Activated naive CD8-positive, alpha-beta T cell treated with anti-CD3 and anti-CD28 coated beads for 36 hours (primary cell): Measurements from ENCODE around the gene PHACTR3. TPM values are rescaled to one million over a fixed set of nuclear protein-coding genes. Genes with fewer than 3 reads are reported as not detected.

ENCODE experiments used
- DNase-seq: peaks from one replicate; pipeline ENCODE4 v3.0.0; 2021
- H3K27ac Mint-ChIP-seq: one replicate; pipeline ENCODE4 v1.8.0; 2022; ENCODE audit warnings: mild to moderate bottlenecking, moderate library complexity, mixed read lengths
- H3K27me3 Mint-ChIP-seq: one replicate; pipeline ENCODE4 v1.8.0; 2022; ENCODE audit warnings: mild to moderate bottlenecking, mixed read lengths
- H3K36me3 Mint-ChIP-seq: one replicate; pipeline ENCODE4 v1.8.0; 2021; ENCODE audit warnings: mild to moderate bottlenecking, mixed read lengths
- H3K4me1 Mint-ChIP-seq: one replicate; pipeline ENCODE4 v1.8.0; 2021; ENCODE audit warnings: mixed read lengths
- H3K4me3 Mint-ChIP-seq: one replicate; pipeline ENCODE4 v1.8.0; 2022; ENCODE audit warnings: mild to moderate bottlenecking, moderate library complexity, mixed read lengths
- H3K9me3 Mint-ChIP-seq: one replicate; pipeline ENCODE4 v1.8.0; 2022; ENCODE audit warnings: mixed read lengths
- total RNA-seq, 2 experiments: library from RNA; stranded (reverse); gene quantifications; one replicate each; pipeline ENCODE4 v1.2.3, GENCODE V29; 2021

Gene PHACTR3
- total RNA-seq, 2 experiments from 2014 or later = not detected

DNA sequence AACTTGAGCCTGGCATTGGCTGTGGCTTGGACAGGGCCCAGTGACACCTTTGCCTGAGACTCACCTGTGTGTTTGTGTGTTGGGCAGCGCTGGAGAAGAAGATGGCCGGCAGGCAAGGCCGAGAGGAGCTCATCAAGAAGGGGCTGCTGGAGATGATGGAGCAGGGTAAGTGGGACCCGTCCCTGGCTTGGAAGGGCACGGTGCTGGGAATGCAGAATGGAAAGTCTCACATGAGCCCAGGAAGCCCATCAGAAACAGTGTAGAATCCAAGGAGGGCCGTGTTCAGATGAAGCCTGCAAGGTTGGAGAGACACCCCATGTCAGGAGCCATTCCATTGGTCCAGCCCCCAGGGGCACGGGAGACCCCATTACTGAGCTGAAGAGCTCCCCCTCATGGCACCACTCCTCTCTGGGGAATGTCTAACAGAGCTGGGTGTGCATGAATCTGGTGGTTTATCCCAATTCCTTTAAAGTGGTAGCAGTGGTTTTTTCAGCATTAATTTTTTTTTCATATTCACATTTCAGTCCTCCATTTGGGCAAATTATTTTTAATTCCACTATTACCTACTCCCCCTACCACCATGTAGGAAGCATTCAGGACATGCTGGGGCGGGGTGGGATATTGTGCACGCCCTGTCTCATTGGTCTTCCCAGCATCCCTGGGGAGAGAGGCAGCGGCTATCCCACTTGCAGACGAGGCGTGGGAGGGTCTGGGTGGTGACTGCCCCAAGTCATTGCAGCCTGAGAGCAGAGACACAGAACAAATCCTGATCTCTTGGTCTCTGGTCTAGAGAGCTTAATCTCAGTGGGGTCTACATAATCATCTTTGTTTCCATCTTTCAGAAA is 143.6 kb downstream of the PHACTR3 start:
- no peak for DNase-seq
- Mint-ChIP-seq H3K4me3 (no peak overlapping the region), H3K27me3 (peaks cover 11% of the 10 kb centered on the region), H3K9me3 (no peaks in the 10 kb centered on the region), H3K4me1 (no peaks in the 10 kb centered on the region), H3K27ac (no peak overlapping the region), H3K36me3 (no peaks in the 10 kb centered on the region)

DNA sequence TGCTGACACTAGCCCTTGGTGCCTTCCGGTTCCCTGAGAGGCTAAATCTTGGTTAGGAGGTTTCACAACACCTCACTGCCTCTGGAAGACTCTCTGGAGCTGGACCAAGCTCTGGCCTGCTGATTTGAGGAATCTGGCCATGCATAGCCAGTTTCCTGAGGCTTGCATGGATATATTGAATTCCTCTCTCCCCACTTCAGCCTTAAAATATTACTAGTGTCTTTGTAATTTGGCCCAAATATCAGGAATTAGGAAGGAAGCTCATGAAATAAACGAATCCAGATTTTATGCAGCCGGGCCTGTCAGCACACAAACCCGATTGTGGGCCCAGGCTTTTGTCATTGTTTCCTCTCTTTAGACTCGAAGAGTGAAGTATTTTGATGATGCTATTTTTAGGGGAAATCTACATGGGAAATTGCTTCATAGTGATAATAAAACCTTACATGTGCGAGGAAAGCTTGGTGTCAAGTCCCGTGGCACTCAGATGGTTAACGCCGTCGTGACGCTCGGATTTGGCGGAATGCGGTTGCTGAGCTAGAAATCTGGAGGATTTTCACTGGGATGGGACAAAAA is 144.4 kb downstream of the PHACTR3 start:
- Mint-ChIP-seq H3K36me3 (no peaks in the 10 kb centered on the region), H3K4me3 (no peak overlapping the region), H3K27me3 (peaks cover 17% of the 10 kb centered on the region), H3K9me3 (no peaks in the 10 kb centered on the region), H3K27ac (no peak overlapping the region), H3K4me1 (no peaks in the 10 kb centered on the region)
- DNase-seq = no peak

DNA sequence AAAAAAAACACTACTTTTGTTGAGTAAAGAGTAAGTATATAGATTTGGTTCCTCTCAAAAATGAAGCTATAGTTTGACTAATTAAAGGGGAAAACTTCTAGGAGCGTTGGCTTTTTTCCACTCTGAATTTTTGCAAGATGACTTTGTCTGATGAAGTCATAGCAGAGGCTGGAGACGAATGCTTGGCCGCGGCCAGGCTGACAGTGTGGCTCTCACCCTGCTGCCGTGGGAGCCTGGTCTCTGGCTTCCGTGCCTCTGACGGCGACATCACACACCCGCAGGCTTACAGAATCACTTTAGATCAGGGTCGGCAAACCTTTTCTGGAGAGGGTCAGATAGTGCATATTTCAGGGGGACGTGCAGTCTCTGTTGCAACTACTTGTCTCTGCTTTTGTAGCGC is 145.0 kb downstream of the PHACTR3 start:
- Mint-ChIP-seq H3K36me3 (no peaks in the 10 kb centered on the region), H3K27ac (no peak overlapping the region), H3K4me1 (no peaks in the 10 kb centered on the region), H3K27me3 (peaks cover 17% of the 10 kb centered on the region), H3K4me3 (no peak overlapping the region), H3K9me3 (no peaks in the 10 kb centered on the region)
- DNase-seq = no peak

DNA sequence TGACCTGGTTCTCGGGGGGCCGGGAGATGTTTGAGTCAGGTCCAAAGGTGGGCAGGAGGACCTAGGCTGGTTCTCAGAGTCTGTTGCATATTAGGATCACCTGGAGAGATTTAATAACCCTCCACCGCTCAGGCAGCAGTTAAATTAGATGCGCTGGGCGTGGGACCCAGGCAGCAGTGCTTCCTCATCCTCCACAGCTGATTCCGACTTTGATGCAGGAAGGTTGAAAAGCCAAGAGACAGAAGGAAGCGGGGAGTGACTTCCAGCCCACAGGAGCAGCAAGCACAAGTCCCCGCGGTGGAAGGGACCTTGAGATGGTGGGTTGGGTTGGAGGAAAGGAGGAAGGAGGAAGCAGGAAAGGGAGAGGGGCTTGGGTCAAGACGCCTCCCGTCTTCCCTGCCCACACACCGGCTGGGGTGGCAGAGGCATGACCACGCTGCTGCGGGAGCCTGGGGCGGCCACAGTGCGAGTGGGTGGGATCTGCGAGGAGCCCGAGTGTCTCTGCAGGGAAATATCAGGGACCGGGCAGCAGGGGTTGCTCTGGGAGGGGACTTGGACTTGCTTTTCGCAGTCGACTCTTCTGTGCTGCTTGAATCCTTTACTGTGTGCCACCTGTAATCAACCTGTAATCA is 146.0 kb downstream of the PHACTR3 start:
- DNase-seq = no peak
- Mint-ChIP-seq H3K4me1 (no peaks in the 10 kb centered on the region), H3K27me3 (peaks cover 17% of the 10 kb centered on the region), H3K9me3 (no peaks in the 10 kb centered on the region), H3K36me3 (no peaks in the 10 kb centered on the region), H3K4me3 (no peak overlapping the region), H3K27ac (no peak overlapping the region)

DNA sequence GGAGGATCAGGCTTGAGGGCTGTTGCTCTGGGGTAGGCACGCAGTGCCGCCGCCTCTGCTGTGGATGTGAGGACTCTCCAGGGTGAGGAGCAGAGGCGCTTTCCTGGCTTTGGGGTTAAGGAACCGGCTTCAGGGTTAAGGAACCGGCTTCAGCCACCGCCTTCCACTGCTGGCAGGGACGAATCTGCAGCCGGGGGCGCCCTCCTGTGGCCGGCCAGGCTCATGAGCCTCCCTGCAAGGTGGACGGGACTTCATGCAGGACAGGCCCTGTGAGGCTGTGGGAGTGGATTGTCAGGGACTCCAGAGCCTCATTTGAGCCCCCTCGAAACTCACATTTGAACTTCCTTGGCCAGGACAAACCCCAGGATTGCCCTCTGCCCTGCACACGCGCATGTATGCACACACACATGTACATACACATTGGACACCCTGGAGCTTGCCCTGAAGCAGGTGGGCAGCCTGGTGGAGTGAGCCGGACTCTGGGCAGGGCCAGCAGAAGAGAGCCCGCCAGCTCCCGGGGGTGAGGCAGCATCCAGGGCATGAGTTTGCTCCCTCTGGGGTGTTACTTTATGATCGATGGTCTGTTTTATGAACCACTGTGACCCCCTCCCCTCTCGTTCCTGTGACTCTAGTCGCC is 146.9 kb downstream of the PHACTR3 start:
- H3K9me3 Mint-ChIP-seq = no peaks in the 10 kb centered on the region
- no peak overlapping the region for H3K27ac Mint-ChIP-seq
- H3K36me3 Mint-ChIP-seq = no peaks in the 10 kb centered on the region
- H3K4me3 Mint-ChIP-seq = no peak overlapping the region
- peak; percentile 53 for DNase-seq
- H3K27me3 Mint-ChIP-seq = peaks cover 20% of the 10 kb centered on the region
- H3K4me1 Mint-ChIP-seq = no peaks in the 10 kb centered on the region

DNA sequence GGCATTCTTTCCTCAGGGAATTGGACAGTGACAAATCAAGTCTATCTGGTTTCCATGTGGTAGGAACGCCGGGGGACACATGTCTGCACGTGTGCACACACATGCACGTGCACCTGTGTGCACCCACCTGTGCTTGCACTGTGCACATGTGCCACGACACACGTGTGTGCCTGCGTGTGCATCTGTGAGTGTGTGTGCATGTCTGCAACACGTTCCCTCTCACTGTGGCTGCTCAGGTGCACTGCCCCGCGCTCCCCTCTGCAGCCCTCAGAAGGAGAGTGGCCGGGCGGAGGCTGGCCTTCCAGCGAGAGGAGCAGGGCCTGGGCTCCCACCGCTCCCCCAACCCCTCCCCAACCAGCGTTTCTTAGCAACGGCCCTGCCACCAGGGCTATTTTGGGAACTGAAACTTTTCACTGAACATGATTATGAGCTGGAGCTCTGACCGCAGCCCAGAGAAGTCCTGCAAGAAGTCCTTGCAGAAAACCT is 147.8 kb downstream of the PHACTR3 start:
- peaks cover 20% of the 10 kb centered on the region for H3K27me3 Mint-ChIP-seq
- no peaks in the 10 kb centered on the region for H3K36me3 Mint-ChIP-seq
- no peaks in the 10 kb centered on the region for H3K4me1 Mint-ChIP-seq
- H3K27ac Mint-ChIP-seq = no peak overlapping the region
- no peak for DNase-seq
- no peak overlapping the region for H3K4me3 Mint-ChIP-seq
- H3K9me3 Mint-ChIP-seq = no peaks in the 10 kb centered on the region

DNA sequence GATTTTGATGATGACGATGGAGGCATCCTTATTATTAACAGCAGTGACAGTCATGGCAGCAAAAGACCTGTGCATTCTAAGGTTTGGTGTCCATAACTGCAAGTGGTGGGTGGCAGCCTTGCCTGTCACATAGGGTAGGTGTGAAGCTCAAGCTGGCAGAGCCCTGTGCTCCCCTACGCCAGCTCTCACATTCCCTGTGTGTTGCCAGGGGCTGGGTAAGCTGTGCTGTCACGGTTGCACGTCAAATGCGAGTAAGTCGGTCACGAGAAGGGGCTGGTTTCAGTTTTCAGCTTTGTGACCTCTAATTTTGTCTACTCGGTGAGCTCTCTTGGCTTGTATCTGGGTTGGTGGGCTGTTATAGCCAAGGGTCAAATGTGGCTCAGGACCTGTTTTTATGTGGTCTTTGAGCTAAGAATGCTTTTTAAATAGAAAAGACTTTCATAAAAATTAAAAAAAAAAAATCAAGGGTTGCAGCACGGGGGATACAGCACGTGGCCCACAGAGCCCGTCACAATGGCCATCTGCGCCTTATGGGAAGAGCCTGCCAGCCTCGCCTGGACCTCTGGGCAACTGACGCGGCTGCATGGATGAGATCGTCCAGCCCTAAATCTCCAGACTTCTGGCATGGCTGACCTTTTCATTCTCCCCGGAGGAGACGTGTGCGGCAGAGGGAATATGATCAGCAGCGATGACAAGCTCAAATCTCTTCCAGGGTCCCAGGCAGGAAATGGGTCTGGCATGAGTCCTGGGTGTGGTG is 148.5 kb downstream of the PHACTR3 start:
- DNase-seq = no peak
- no peak overlapping the region for H3K27ac Mint-ChIP-seq
- H3K36me3 Mint-ChIP-seq = no peaks in the 10 kb centered on the region
- H3K27me3 Mint-ChIP-seq = peaks cover 20% of the 10 kb centered on the region
- H3K4me3 Mint-ChIP-seq = no peak overlapping the region
- H3K9me3 Mint-ChIP-seq = no peaks in the 10 kb centered on the region
- no peaks in the 10 kb centered on the region for H3K4me1 Mint-ChIP-seq

DNA sequence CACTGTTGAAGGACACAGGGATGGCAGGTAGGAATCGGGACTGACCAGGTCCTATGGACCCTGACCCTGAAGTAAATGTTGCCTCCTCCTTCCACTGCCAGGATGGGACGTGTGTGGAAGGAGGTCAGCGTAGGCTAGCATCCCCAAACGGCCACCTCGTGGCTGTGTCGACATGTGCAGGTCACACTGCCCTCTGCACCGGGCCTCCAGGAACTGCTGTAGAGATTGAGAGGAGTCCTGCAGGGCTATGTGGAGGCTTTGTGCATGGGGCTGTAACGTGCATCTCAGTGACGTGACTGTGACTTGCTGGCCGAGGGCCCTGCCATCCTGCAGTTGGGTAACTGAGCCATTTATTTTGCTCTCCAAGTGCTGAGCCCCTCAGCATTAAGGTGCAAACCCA is 149.5 kb downstream of the PHACTR3 start:
- H3K4me3 Mint-ChIP-seq = no peak overlapping the region
- no peaks in the 10 kb centered on the region for H3K4me1 Mint-ChIP-seq
- H3K36me3 Mint-ChIP-seq = no peaks in the 10 kb centered on the region
- H3K9me3 Mint-ChIP-seq = no peaks in the 10 kb centered on the region
- no peak for DNase-seq
- no peak overlapping the region for H3K27ac Mint-ChIP-seq
- H3K27me3 Mint-ChIP-seq = peaks cover 20% of the 10 kb centered on the region

DNA sequence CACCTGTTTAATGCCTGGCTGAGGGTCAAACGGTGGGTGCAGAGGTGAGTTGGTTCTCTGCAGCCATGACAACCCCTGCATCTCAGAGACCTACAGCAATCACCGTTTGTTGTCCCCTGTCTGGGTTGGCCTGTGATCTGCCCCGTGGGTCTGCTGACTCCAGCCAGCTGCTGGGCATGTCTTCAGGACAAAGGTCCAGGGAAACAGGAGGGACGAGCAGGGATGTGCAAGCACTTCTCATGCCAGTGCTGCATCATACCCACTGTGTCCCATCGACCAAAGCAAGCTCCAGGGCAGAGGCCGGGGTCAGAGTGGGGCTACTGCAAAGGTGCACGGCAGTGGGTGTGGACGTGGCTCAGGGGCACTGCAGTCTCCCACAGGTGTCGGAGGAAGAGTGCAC is 150.2 kb downstream of the PHACTR3 start:
- no peaks in the 10 kb centered on the region for H3K4me1 Mint-ChIP-seq
- DNase-seq = no peak
- no peaks in the 10 kb centered on the region for H3K9me3 Mint-ChIP-seq
- H3K36me3 Mint-ChIP-seq = no peaks in the 10 kb centered on the region
- H3K4me3 Mint-ChIP-seq = no peak overlapping the region
- H3K27me3 Mint-ChIP-seq = peaks cover 15% of the 10 kb centered on the region
- no peak overlapping the region for H3K27ac Mint-ChIP-seq

DNA sequence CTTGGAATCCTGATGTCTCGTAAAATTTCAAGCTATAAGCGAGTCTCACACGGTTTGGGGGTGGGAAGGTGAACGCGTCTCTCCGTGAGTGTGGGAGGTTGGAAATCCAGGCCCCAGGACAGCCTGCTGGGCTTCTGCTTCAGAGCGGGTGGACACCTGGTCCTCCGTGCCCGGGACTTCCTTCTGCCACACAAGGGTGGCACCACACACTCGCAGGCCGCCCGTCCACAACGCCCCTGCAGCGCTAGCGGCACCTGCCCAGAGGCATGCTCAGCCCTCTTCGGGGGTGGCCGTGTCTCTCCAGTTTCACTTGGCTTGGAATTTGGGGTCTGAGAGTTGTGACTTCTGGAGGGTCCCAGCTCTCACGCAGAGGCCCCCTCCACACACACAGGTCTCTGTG is 151.9 kb downstream of the PHACTR3 start:
- Mint-ChIP-seq H3K27ac (no peak overlapping the region), H3K4me3 (no peak overlapping the region), H3K36me3 (no peaks in the 10 kb centered on the region), H3K4me1 (no peaks in the 10 kb centered on the region), H3K9me3 (no peaks in the 10 kb centered on the region), H3K27me3 (peaks cover 9% of the 10 kb centered on the region)
- DNase-seq = no peak

DNA sequence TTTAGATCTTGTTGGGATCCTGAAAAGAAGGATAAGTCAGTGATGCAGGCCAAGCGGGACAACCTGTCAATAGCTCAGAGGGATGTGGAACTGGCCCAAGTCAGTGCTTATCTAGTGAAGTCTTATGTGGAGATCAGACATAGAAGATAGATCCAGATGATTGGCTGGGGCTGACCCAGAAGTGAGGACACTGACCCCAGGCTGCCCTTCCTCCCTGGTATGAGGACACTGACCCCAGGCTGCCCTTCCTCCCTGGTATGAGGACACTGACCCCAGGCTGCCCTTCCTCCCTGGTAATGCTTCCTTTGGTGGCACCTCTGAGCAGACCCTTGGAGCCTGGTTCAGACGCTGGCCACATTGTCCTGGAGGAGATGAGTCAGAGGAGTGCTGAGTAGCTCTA is 159.7 kb downstream of the PHACTR3 start:
- Mint-ChIP-seq H3K27me3 (peaks cover 6% of the 10 kb centered on the region), H3K4me3 (no peak overlapping the region), H3K4me1 (no peaks in the 10 kb centered on the region), H3K27ac (no peak overlapping the region), H3K36me3 (no peaks in the 10 kb centered on the region), H3K9me3 (no peaks in the 10 kb centered on the region)
- DNase-seq = no peak

DNA sequence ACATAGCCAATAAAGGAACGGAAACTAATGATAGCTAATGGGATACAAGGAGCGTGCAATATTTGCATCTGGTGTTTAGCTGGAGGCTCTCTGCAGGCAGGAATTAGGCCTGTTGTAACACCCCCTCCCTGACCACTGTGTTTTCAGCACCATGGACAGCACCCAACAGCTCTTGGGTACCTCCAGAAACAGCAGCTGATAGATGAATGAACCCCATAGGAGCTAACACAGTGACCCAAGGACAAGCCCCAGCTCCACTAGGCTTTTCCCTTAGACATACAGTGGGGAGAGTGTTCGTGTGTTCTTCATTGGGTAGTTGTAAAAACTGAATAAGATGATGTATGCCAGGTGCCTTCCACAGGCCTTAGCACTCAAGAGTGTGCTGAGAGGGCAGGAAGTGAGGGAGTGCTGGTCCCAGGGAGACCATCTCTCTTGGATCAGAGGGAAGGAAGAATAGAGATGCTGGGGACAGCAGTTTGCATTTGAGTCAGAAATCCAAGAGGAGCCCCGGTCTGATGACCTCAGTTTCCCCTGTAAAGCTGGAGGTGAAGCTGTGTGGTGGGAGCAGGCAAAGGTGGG is 161.3 kb downstream of the PHACTR3 start:
- H3K27me3 Mint-ChIP-seq = peaks cover 6% of the 10 kb centered on the region
- no peak for DNase-seq

DNA sequence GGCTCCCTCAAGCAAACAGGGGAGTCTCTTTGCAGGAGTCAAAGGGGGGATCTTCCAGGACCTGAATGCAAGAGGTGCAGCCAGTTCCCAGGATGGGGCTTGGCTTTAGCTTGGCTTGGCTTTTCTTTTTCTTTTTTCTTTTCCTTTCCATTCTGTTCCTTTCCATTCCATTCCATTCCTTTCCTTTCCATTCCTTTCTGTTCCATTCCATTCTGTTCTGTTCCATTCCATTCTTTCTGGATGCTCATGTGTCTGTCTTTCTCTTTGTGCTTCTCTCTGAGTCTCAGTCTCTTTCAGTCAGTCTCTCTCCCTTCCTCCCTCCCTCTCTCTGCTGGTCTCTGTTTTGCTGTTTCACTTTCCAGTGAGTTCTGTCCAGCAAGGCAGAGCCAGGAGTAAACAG is 163.3 kb downstream of the PHACTR3 start:
- no peak overlapping the region for H3K4me3 Mint-ChIP-seq
- H3K27me3 Mint-ChIP-seq = peaks cover 6% of the 10 kb centered on the region
- DNase-seq = no peak
- H3K4me1 Mint-ChIP-seq = no peaks in the 10 kb centered on the region
- no peak overlapping the region for H3K27ac Mint-ChIP-seq
- no peaks in the 10 kb centered on the region for H3K36me3 Mint-ChIP-seq
- H3K9me3 Mint-ChIP-seq = no peaks in the 10 kb centered on the region

More for the DNA sequence above, 161.3 kb downstream of the PHACTR3 start:
- H3K27ac Mint-ChIP-seq = no peak overlapping the region
- H3K4me3 Mint-ChIP-seq = no peak overlapping the region
- no peaks in the 10 kb centered on the region for H3K4me1 Mint-ChIP-seq
- no peaks in the 10 kb centered on the region for H3K36me3 Mint-ChIP-seq
- no peaks in the 10 kb centered on the region for H3K9me3 Mint-ChIP-seq

DNA sequence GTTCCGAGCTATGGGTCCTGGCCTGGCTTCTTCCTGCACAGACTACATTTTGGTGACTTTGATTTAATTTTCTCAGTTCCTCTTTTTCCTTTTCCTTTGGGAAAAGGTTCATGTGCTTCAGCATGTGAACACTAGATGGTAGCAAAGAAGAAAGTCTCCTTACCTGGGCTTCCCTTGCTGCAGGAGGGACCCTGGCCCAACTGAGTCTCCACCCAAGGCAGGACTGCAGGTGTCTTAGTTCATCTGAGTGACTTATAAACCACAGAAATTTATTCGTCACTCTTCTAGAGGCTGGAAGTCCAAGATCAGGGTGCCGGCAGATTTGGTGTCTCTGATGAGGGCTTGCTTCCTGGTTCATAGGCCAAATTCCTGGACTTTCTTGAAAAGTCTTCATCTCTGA is 165.9 kb downstream of the PHACTR3 start:
- no peak for DNase-seq
- no peaks in the 10 kb centered on the region for H3K4me1 Mint-ChIP-seq
- H3K9me3 Mint-ChIP-seq = no peaks in the 10 kb centered on the region
- H3K36me3 Mint-ChIP-seq = no peaks in the 10 kb centered on the region
- H3K27ac Mint-ChIP-seq = no peak overlapping the region
- peaks cover 6% of the 10 kb centered on the region for H3K27me3 Mint-ChIP-seq
- H3K4me3 Mint-ChIP-seq = no peak overlapping the region
